GM19239 (cell line): Measurements from ENCODE around the gene TMEM174.

Experiments used
- DNase-seq: peaks from one replicate; pipeline ENCODE4 v3.0.0; 2011; ENCODE audit warnings: low spot score; ENCODE audit not compliant: insufficient read length
- FAIRE-seq: peaks from 2 replicates; lab custom pipeline; 2011; peaks lifted over from hg19 to GRCh38; lab: Jason Lieb, UNC

The TMEM174 gene

DNA sequence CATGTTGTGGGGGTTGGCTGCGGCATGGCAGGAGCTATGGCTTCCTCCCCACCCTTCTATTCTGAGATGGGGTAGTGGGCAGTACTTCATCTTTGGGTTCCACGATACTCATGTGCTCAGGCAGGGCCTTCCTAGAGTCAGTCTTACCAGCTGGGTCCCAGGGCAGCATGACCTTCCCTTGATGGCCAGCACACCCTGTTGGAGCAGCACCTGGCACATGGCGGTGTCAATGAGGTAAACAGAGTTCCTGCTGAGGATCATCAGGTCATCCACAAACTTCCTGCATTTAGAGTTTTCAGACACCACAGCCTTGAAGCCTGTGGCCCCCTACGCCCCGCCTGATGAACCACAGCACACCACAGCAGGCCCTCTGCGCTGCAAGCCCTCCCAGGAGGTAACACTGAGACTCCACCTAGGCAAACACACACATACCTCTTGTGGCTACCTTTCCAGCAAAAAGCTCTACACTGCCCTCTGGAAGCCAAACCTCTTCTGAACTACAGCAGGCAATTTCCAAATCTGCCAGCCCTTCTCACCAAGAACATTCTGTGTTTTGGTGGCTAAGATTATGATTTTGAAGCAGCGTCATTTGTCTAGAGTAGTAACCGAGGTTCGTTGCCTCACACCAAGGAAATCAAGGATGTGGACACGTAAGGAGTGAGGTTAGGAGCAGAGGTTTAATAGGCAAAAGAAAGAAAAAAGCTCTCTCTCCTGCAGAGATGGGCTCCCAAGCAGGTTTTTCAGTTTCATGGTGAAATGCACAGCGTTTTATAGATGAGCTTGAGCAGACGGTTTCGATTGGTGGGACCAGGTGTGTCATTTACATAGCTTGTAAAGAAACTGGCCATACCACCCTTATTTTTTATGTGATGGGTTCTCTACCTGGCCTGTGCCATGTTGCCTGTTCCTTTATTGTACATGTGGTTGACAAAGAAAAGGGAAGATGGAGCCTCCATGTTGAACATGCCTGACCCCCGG lies 20.3 kb upstream of the TMEM174 start:
- DNase-seq (no peak), FAIRE-seq (no peak)

DNA sequence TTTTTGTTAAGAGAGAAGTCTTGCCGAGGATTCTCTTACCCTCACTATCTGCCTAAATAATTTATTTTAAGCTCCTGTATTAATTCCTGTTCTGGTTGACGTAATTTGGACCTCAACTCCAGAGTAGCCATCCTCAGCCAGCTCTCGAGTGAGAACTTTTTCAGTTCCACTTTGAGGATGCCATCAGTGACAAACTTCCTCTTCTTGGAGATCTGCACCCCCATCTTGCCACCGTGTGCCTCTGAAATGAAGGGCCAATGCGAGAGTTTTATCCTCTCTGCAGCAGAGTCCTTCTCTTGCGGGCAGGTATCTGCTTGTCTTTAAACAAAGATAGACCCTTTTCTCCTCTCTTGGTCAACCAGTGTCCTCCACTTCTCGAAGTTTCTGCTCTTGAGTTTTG lies 19.5 kb upstream of the TMEM174 start:
- DNase-seq (no peak), FAIRE-seq (no peak)

DNA sequence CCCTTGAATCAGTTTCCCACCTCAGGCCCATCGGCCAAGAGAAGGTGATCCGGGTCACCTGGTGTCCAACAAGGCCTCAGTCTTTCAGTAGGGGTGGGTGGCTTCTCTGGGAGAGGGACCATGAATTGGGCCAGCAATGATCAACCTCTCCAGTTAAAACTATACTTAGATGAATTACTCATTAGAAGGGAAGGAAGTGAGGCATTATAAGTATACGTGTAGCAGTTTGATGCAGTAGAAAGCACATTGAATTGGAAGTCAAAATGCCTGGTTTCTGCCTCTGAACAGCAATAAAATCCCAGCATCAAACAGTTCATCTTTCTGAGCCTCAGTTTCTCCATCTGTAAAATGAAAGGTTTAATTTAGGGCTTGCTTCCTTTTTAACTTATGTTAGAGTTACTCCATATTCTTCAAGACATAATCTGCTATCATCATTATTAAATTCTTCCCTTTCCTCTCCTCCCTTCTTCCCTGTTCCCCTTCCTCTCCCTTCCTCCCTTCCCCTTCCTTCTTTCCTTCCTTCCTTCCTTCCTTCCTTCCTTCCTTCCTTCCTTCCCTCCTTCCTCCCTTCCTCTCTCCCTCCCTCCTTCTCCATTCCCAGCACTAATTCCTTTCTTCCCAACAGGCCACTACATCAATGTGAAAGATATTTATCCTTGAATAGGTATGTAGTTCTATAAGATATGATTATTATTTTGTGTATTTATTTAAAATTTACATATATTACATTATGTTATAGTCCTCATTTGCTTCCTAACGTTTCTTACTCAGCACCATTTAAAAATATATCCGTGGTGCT lies 18.6 kb upstream of the TMEM174 start:
- DNase-seq (no peak), FAIRE-seq (no peak)

DNA sequence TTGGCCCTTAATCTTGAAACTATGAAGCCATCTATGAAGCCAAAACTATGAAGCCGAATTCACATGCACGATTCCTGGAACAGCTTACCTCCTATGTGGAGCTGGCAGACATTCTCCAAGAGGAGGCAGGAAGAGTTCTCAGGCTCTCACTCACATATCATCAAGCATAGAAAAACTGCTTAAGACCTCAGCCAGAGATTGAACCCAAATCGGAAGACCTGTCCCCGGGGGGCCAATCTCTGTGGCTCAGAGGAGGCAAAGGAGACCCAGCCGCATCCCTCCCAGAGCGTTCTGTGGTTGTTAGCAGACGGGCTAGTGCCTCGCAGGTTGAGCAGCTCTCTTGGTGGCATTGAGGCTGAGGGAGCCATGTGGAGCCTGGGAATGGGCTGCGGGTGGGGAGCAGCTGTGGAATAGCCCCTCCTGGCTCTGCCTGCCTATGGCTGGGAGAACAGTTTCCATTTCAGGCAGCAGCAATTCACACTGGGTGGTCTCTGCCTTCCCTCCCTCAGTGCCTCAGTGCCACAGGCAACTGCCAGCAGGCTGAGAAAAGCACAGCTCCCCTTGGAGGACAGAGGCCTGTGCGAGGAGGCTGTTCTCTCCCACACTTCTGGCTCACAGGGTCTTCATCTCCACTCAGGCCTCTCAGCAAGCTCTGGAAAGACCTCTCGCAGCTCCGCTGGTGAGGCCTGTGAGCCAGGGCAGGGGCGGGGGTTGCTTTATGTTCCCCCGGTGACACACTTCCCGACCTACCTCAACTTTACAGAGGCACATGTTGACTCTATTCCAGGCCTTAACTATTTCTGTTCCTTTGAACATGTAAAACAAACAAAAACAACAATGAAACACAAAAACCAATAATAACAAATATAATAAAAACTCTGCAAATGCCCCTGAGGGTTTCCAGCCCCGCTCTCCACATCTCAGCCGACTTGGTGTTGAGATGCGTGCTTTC lies 17.4 kb upstream of the TMEM174 start:
- no peak for DNase-seq
- no peak for FAIRE-seq

DNA sequence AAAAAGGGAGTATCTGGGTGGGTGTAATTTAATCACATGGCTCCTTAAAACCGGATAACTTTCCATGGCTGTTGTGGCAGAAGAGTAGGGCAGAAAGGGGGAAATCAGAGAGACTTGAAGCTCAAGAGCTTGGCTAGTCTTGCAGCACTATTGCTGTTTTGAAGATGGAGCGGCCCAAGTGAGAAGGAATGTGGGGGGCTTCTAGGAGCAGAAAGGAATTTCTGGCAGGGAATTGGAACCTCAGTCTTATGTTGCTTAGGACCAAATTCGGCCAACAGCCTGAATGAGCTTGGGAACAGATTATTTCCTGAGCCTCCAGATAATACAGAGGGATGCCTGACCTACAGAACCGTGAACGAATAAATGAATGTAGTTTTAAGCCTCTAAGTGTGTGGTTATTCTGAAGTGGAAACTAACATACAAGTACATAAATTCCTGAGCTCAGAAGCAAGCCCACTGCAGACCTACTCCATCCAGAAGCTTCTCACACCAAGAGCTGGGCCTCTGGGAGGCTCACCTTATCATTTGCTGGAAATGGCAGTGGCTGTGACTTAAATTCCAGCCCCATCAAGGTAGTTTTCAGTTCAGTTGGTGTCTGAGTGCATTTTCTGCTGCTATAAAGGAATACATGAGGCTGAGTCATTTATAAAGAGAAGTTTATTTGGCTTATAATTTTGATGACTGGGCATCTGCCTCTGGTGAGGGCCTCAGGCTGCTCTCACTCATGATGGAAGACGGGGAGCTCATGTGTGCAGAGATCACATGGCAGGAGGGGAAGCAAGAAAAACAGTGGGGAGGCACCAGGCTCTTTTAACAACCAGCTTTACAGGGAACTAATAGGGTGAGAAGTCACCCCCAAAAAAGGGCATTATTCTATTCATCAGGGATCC lies 15.3 kb upstream of the TMEM174 start:
- DNase-seq = no peak
- no peak for FAIRE-seq

DNA sequence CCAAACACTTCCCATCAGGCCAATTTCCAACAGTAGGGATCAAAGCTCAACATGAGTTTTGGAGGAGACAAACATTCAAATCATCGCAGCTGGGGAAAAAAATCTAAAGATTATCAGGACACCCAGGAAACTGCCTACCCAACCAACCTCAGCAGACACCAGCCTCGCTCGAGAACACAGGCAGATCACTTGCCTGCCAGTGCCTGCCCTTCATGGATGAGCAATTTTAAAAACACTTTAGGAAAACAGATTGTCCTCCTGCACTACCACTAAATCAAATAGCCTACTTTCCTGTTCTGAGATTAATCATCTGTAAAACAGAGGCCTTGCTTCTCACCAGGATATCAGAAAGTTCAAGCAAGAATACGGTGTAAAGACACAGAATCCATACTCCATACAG lies 14.7 kb upstream of the TMEM174 start:
- no peak for FAIRE-seq
- no peak for DNase-seq

DNA sequence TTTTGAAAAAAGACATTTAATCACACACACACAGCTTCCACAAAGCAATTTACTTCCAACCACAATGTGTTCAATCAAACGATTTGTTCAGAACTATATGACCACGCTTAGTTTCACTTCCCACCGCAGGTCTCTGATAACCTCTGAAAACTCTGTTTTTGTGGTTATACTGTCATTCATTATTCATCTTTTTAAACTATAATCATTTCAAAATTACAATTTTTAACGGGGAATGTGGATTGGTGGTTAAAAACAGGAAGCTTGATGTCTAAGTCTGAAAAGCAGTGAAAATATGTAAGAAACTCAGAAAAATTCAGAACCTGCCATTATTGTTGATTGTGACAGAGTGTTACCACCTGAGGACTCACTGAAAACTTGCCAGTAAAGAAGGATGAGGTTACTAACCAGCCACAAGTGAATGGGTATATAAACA lies 12.7 kb upstream of the TMEM174 start:
- peak; percentile 77 for FAIRE-seq
- DNase-seq = no peak

DNA sequence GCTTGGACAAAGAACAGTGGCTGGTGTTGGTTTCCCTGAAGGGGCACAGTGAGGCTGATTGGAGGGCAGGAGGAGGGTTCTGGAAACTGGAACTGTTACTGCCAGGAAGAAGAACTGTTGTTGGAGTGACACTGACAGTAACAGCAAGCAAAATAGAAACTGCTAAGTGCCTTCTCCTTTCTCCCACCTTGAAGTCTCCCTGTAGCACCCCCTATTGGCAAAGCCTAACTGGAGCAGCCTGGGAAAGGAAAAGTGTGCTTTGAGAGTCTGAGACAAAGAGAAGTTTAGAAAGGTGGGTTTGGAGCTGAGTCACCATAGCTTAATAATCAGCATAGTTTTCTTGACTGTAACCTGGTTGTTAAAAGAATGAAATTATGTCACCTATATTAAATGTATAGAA lies 2.5 kb upstream of the TMEM174 start:
- no peak for DNase-seq
- FAIRE-seq = no peak

DNA sequence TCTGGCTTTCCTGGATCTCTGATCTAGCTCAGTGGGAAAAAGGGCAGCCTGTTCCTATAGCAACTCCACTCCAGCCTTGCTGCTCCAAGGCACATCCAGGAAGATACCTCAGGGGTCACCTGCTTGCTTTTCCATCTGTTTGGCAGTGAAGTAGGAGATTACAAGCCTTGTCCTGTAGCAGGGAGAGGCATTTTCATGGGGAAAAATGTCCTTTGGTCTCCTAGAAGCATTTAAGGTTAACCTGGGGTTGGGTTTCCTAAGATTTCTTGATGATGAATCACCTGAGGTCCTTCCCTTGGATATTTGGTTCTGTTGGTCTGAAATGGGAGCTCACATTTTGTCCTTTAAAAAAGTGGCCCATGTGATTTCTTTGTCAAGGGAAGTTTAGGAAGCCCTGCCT lies 1.5 kb upstream of the TMEM174 start:
- FAIRE-seq (no peak), DNase-seq (no peak)

DNA sequence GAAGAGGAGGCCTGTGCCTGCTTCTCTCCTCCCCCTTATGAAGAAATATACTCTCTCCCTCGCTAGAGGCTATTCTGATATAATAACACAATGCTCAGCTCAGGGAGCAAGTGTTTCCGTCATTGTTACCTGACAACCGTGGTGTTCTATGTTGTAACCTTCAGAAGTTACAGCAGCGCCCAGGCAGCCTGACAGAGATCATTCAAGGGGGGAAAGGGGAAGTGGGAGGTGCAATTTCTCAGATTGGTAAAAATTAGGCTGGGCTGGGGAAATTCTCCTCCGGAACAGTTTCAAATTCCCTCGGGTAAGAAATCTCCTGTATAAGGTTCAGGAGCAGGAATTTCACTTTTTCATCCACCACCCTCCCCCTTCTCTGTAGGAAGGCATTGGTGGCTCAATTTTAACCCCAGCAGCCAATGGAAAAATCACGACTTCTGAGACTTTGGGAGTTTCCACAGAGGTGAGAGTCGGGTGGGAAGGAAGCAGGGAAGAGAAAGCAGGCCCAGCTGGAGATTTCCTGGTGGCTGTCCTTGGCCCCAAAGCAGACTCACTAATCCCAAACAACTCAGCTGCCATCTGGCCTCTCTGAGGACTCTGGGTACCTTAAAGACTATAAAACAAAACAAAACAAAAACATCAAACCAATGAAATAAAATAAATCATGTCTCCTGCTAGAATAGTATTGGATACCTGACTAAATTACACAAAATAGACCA lies 1.3 kb downstream of the TMEM174 start:
- DNase-seq (no peak), FAIRE-seq (no peak)

DNA sequence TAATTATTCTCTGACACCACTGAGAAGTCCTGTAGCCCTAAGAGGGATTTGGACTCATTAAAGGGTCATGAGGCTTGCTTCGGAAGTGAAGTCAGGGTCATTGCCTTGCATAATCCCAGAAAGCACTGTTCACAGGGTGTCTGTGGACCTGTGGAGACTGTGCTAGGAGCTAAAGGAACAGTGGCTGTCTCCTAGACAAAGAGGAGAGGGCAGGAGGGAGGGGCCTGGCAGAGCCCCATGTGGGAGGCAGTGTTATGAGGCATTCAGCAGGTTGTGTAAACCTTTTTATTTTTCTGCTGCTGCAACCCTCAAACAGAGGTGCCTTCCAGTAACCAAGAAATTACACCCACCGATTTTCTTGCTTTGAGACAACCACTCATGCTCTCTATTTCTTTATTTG lies 3.3 kb downstream of the TMEM174 start:
- DNase-seq = no peak
- FAIRE-seq = no peak

DNA sequence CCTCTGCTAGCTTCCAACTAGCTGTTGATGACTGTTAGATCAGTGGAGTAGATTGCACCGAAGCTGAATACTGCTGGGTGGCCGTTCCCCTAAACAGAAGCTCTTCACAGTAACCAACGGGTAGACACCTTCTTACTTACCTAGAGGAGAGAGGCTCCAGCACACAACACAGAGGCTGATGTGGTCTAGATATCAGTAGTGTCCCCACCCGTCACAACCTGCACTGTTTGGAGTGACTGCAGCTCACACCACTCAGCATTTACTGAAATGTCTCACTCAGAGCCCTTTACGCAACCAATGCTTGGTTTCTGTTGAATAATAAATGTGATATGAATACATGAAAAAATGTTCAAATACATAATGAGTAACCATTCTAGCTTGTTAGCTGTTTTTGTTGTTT lies 5.3 kb downstream of the TMEM174 start:
- DNase-seq (no peak), FAIRE-seq (no peak)

DNA sequence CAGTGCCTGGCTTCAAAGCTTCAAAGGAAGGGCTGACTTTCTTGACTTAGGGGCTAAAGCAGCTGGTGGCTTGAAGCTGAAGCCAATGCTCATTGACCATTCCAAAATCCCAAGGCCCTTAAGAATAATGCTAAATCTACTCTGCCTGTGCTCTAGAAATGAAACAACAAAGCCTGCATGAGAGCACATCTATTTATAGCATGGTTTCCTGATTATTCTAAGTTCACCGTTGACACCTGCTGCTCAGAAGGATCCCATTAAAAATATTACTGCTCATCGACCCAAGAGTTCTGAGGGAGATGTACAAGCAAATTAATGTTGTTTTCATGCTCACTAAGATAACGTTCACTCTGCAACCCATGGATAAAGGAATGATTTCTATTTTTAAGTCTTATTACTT lies 6.7 kb downstream of the TMEM174 start:
- no peak for FAIRE-seq
- no peak for DNase-seq

DNA sequence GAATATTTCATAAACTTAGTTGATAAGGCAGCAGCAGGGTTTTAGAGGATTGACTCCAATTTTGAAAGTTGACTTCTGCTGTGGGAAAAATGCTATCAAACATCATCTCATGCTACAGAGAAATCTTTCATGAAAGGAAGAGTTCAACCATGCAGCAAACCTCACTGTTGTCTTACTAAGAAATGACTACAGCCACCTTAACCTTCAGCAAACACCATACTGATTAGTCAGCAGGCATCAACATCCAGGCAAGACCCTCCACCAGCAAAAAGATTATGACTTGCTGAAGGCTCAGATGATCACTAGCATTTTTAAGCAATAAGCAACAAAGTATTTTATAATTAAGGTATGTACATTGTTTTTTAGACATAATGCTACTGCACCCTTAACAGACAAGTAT lies 7.6 kb downstream of the TMEM174 start:
- no peak for FAIRE-seq
- no peak for DNase-seq

DNA sequence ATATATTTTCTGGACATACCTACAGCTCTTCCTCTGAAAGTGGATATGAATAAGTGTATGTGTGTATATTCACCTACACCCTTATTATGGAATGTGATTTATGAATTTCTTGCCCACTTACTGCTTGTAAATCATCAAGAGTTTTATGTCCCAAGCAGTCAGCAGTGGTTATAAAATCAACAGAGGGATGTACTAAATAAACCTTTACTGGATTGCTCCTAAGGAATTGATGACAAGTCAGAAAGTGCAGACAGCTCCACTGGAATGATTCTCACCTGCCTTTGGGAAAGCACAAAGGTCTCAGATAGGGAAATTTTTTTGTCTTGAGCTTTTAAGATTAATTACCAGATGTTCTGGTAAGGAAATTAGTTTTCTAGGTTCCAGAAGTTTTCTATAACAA lies 9.3 kb downstream of the TMEM174 start:
- DNase-seq (no peak), FAIRE-seq (no peak)

DNA sequence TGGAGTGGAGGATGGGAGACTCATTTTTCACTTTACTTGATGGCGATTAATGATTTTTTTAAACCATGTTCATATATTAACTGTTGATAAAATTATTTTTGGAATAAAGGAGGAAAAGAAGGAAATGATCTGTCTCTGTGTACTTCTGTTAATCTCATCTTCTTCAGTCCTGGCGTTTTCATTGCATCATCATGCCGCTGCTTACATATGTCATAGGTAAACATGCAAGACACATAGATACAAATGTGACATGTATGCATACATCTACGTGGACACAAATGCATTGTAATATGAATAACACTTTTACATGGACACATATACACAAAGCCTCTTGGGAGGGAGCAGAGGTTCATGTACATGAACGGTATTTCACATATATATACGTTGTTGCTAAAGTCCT lies 10.0 kb downstream of the TMEM174 start:
- FAIRE-seq (no peak), DNase-seq (no peak)

DNA sequence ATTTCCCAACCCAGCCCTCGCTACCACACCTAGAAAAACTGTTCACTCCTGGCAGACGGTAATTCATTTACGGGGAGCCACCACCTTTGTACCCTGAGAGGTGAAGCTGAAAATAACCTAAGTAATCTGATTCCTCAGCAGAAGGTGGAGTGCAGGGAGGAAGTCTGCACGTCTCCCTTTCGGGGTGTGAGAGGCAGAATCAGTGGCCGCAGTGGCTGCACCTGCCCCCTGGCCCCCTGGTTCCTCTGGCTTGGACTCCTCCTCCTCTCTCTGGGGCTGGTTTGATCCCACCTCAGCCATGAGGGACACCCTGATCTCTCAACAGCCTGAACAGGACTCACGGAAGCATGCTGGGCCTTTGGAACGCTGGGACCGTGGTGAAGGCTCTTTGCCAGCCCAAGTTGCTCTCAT lies 10.5 kb downstream of the TMEM174 start:
- FAIRE-seq = no peak

DNA sequence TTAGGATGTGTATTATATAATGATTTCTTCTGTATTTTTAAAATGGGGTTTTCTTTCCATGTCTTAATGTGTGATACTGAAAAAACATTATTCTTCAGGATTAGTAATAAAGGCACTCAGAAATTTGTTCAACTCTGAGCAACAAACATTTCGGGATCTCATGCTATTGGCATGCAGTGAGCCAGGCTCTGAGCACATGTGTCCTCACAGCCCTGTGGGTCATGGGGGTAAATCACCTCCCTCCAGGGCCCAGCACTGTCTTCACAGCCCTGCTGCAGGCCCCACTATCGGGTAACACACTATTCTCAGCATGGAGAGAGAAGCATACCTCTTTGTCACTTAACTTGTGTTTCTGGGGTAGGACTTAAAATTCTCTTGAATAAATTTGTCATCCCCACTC lies 14.0 kb downstream of the TMEM174 start:
- FAIRE-seq (no peak), DNase-seq (no peak)

More for the DNA sequence above, 10.5 kb downstream of the TMEM174 start:
- no peak for DNase-seq
